Progenitor cell of endocrine pancreas (in vitro differentiated cells): ENCODE results near the gene TMEM178B. TPM values are rescaled to one million over a fixed set of nuclear protein-coding genes. Genes with fewer than 3 reads are reported as not detected.

Experiments used
- DNase-seq: peaks from one replicate; pipeline ENCODE4 v3.0.0; 2021; ENCODE audit warnings: low spot score; ENCODE audit not compliant: unreplicated experiment
- H3K27ac Mint-ChIP-seq: 2 replicates; pipeline ENCODE4 v1.8.0; 2021; ENCODE audit warnings: mild to moderate bottlenecking, moderate library complexity, mixed read lengths
- H3K27me3 Mint-ChIP-seq: 2 replicates; pipeline ENCODE4 v1.8.0; 2021; ENCODE audit warnings: mixed read lengths
- H3K36me3 Mint-ChIP-seq: 2 replicates; pipeline ENCODE4 v1.8.0; 2022; ENCODE audit warnings: mixed read lengths; ENCODE audit not compliant: insufficient read depth
- H3K4me1 Mint-ChIP-seq: 2 replicates; pipeline ENCODE4 v1.8.0; 2021; ENCODE audit warnings: low read depth, mixed read lengths
- H3K4me3 Mint-ChIP-seq: 2 replicates; pipeline ENCODE4 v1.8.0; 2021; ENCODE audit warnings: low read depth, mild to moderate bottlenecking, moderate library complexity, mixed read lengths
- H3K9me3 Mint-ChIP-seq: 2 replicates; pipeline ENCODE4 v1.8.0; 2021; ENCODE audit warnings: low read depth, mixed read lengths
- CTCF ChIP-seq: fragments of 200-600 bp; sonication (generic); IDR thresholded peaks from one replicate; pipeline ENCODE4 v1.5.0; 2021; ENCODE audit warnings: antibody characterized with exemption, mild to moderate bottlenecking; ENCODE audit not compliant: unreplicated experiment
- total RNA-seq: library from RNA; stranded (reverse); gene quantifications from 2 replicates; pipeline ENCODE4 v1.2.1, GENCODE V29; 2021

Gene TMEM178B
- total RNA-seq, 1 donor from 2014 or later, result 2.8 TPM

GRCh38 chr7:141481971-141482370 lies 408.1 kb downstream of the TMEM178B start:
- DNase-seq, result no peak
- Mint-ChIP-seq H3K27me3 (peaks cover 4% of the 10 kb centered on the region), H3K36me3 (no peaks in the 10 kb centered on the region), H3K4me1 (peaks cover 4% of the 10 kb centered on the region), H3K4me3 (no peak overlapping the region), H3K27ac (no peak overlapping the region), H3K9me3 (peaks cover 4% of the 10 kb centered on the region)
- no peak for TF ChIP-seq CTCF

- no peak for TF ChIP-seq CTCF
- no peak for DNase-seq
- H3K27ac Mint-ChIP-seq, result no peak overlapping the region
- peaks cover 4% of the 10 kb centered on the region for H3K4me1 Mint-ChIP-seq
- H3K27me3 Mint-ChIP-seq, result peaks cover 3% of the 10 kb centered on the region
- H3K36me3 Mint-ChIP-seq, result no peaks in the 10 kb centered on the region
- no peak overlapping the region for H3K4me3 Mint-ChIP-seq
- H3K9me3 Mint-ChIP-seq, result peaks cover 4% of the 10 kb centered on the region
Measured at GRCh38 chr7:141483044-141483443, 409.2 kb downstream of the TMEM178B start.

GRCh38 chr7:141484907-141485306 lies 411.0 kb downstream of the TMEM178B start:
- no peak for TF ChIP-seq CTCF
- no peaks in the 10 kb centered on the region for H3K36me3 Mint-ChIP-seq

GRCh38 chr7:141486959-141487358 lies 413.1 kb downstream of the TMEM178B start:
- H3K4me3 Mint-ChIP-seq, result no peak overlapping the region

More at GRCh38 chr7:141484907-141485306, 411.0 kb downstream of the TMEM178B start:
- DNase-seq, result no peak
- H3K4me1 Mint-ChIP-seq, result peaks cover 4% of the 10 kb centered on the region
- H3K9me3 Mint-ChIP-seq, result peaks cover 4% of the 10 kb centered on the region
- no peak overlapping the region for H3K4me3 Mint-ChIP-seq
- H3K27me3 Mint-ChIP-seq, result peaks cover 5% of the 10 kb centered on the region
- H3K27ac Mint-ChIP-seq, result no peak overlapping the region

GRCh38 chr7:141490474-141490873 lies 416.6 kb downstream of the TMEM178B start:
- no peaks in the 10 kb centered on the region for H3K36me3 Mint-ChIP-seq
- no peak overlapping the region for H3K4me3 Mint-ChIP-seq
- H3K9me3 Mint-ChIP-seq, result no peaks in the 10 kb centered on the region
- peaks cover 3% of the 10 kb centered on the region for H3K27me3 Mint-ChIP-seq
- no peaks in the 10 kb centered on the region for H3K4me1 Mint-ChIP-seq
- no peak for DNase-seq
- no peak overlapping the region for H3K27ac Mint-ChIP-seq
- TF ChIP-seq CTCF, result no peak

More at GRCh38 chr7:141486959-141487358, 413.1 kb downstream of the TMEM178B start:
- no peak overlapping the region for H3K27ac Mint-ChIP-seq
- no peak for TF ChIP-seq CTCF
- H3K9me3 Mint-ChIP-seq, result peaks cover 4% of the 10 kb centered on the region
- peaks cover 3% of the 10 kb centered on the region for H3K27me3 Mint-ChIP-seq
- DNase-seq, result no peak
- H3K4me1 Mint-ChIP-seq, result no peaks in the 10 kb centered on the region
- no peaks in the 10 kb centered on the region for H3K36me3 Mint-ChIP-seq
